H1 (cell line): Measurements from ENCODE around the gene RCC2. TPM values are rescaled to one million over a fixed set of nuclear protein-coding genes. Genes with fewer than 3 reads are reported as not detected.

Source experiments
- CTCF ChIA-PET: fragments of 300-600 bp; sonication (Branson Sonifier 250); formaldehyde crosslinking; loops from one replicate; lab custom pipeline; 2021; ENCODE audit not compliant: partially characterized antibody; lab: Charles Lee
- POLR2A ChIA-PET: fragments of 300-600 bp; sonication (Branson Sonifier 250); formaldehyde crosslinking; loops from one replicate; lab custom pipeline; 2021; ENCODE audit warnings: inconsistent platforms; ENCODE audit not compliant: partially characterized antibody; lab: Charles Lee
- DNase-seq, 2 experiments: peaks; one replicate each; pipeline versions ENCODE4 v3.0.0 to v3.0.0-alpha.2; 2010 to 2022; ENCODE audit warnings: low spot score in 2 of 2, low read depth in 1 of 2, mixed read lengths in 1 of 2
- FAIRE-seq: peaks from 2 replicates; lab custom pipeline; 2011; peaks lifted over from hg19 to GRCh38; lab: Jason Lieb, UNC
- H2AFZ ChIP-seq: 2 replicates; pipeline ENCODE4 v1.8.1; 2012; ENCODE audit warnings: low read length, inconsistent platforms
- H2AK5ac ChIP-seq: 2 replicates; pipeline ENCODE4 v1.6.1; 2013; ENCODE audit warnings: low read depth, low read length
- H2BK120ac ChIP-seq: replicated peaks from 2 replicates; pipeline ENCODE3; 2013; ENCODE audit warnings: low read depth, low read length, inconsistent platforms
- H2BK12ac ChIP-seq: 2 replicates; pipeline ENCODE4 v1.6.1; 2013; ENCODE audit warnings: low read depth, low read length
- H2BK15ac ChIP-seq: 2 replicates; pipeline ENCODE4 v1.6.1; 2013; ENCODE audit warnings: low read length
- H2BK20ac ChIP-seq: 2 replicates; pipeline ENCODE4 v1.6.1; 2013; ENCODE audit warnings: low read length
- H2BK5ac ChIP-seq: 2 replicates; pipeline ENCODE4 v1.6.1; 2013; ENCODE audit warnings: low read depth, low read length
- H3K14ac ChIP-seq: 2 replicates; pipeline ENCODE4 v1.6.1; 2013; ENCODE audit warnings: inconsistent platforms; ENCODE audit not compliant: insufficient read length
- H3K18ac ChIP-seq: 2 replicates; pipeline ENCODE4 v1.6.1; 2013; ENCODE audit warnings: low read length; ENCODE audit errors: extremely low read depth
- H3K23ac ChIP-seq: 2 replicates; pipeline ENCODE4 v1.6.1; 2013; ENCODE audit warnings: inconsistent platforms; ENCODE audit not compliant: insufficient read length
- H3K23me2 ChIP-seq: 2 replicates; pipeline ENCODE4 v1.6.1; 2013; ENCODE audit warnings: low read depth, low read length
- H3K27ac ChIP-seq: 2 replicates; pipeline ENCODE4 v1.6.1; 2011; ENCODE audit warnings: low read depth, low read length, inconsistent platforms
- H3K27me3 ChIP-seq, 4 experiments: replicated peaks in 1 of 4; 1 replicate in 1 of 4; 2 replicates in 3 of 4; pipeline versions ENCODE4 v1.6.1 to v1.8.1; 2011 to 2013; ENCODE audit warnings: low read length in 3 of 4, mild to moderate bottlenecking in 3 of 4, inconsistent platforms in 2 of 4, mixed read lengths in 2 of 4, moderate library complexity in 1 of 4; ENCODE audit not compliant: control insufficient read depth in 3 of 4, insufficient read depth in 3 of 4; ENCODE audit errors: extremely low read depth in 1 of 4
- H3K36me3 ChIP-seq, 4 experiments: 2 replicates each; pipeline versions ENCODE4 v1.6.1 to v1.8.1; 2011 to 2013; ENCODE audit warnings: mild to moderate bottlenecking in 4 of 4, low read length in 3 of 4, moderate library complexity in 2 of 4, control low read depth in 1 of 4, inconsistent platforms in 1 of 4; ENCODE audit not compliant: insufficient read depth in 4 of 4, control insufficient read depth in 2 of 4
- H3K4ac ChIP-seq: replicated peaks from 2 replicates; pipeline ENCODE3; 2013; ENCODE audit warnings: low read length, low read depth, mixed read lengths, inconsistent platforms; ENCODE audit not compliant: insufficient read length
- H3K4me1 ChIP-seq, 4 experiments: replicated peaks in 1 of 4; 1 replicate in 1 of 4; 2 replicates in 3 of 4; pipeline versions ENCODE4 v1.6.1 to v1.8.1; 2011 to 2013; ENCODE audit warnings: low read length in 3 of 4, inconsistent platforms in 2 of 4, mixed read lengths in 1 of 4; ENCODE audit not compliant: insufficient read depth in 4 of 4, control insufficient read depth in 3 of 4
- H3K4me2 ChIP-seq, 2 experiments: 2 replicates each; pipeline versions ENCODE4 v1.6.1 to v1.8.1; 2011 to 2013; ENCODE audit warnings: low read depth in 2 of 2, low read length in 2 of 2, control low read depth in 1 of 2, inconsistent platforms in 1 of 2, mild to moderate bottlenecking in 1 of 2; ENCODE audit not compliant: insufficient read depth in 1 of 2
- H3K4me3 ChIP-seq, 4 experiments: fragments of 200-600, 300-600 bp in 1 of 4; sonication (generic), shearing (Covaris generic), sonication (Bioruptor Twin) in 1 of 4; 2 replicates each; pipeline versions ENCODE4 v1.5.1 to v1.8.1; 2011 to 2016; ENCODE audit warnings: low read length in 4 of 4, low read depth in 3 of 4, control low read depth in 2 of 4, inconsistent platforms in 2 of 4, mild to moderate bottlenecking in 2 of 4, mixed read lengths in 1 of 4, moderate library complexity in 1 of 4; ENCODE audit not compliant: insufficient read depth in 2 of 4; ENCODE audit errors: extremely low read depth in 1 of 4
- H3K56ac ChIP-seq: replicated peaks from 2 replicates; pipeline ENCODE3; 2013; ENCODE audit warnings: low read depth, mild to moderate bottlenecking, mixed read lengths, low read length, inconsistent platforms; ENCODE audit not compliant: insufficient read length
- H3K79me1 ChIP-seq: 2 replicates; pipeline ENCODE4 v1.6.1; 2013; ENCODE audit warnings: low read depth, low read length, control low read depth
- H3K79me2 ChIP-seq, 2 experiments: 2 replicates each; pipeline versions ENCODE4 v1.6.1 to v1.8.1; 2012 to 2013; ENCODE audit warnings: low read length in 2 of 2, mild to moderate bottlenecking in 2 of 2, inconsistent platforms in 1 of 2; ENCODE audit not compliant: insufficient read depth in 2 of 2, control insufficient read depth in 1 of 2
- H3K9ac ChIP-seq, 4 experiments: replicated peaks in 1 of 4; 1 replicate in 1 of 4; 2 replicates in 3 of 4; pipeline versions ENCODE4 v1.6.1 to v1.8.1; 2011 to 2013; ENCODE audit warnings: low read depth in 3 of 4, low read length in 3 of 4, control low read depth in 2 of 4, mild to moderate bottlenecking in 2 of 4, moderate library complexity in 2 of 4, inconsistent platforms in 1 of 4; ENCODE audit errors: extremely low read depth in 1 of 4
- H3K9me3 ChIP-seq, 2 experiments: 2 replicates each; pipeline versions ENCODE4 v1.6.1 to v1.8.1; 2012 to 2013; ENCODE audit warnings: mild to moderate bottlenecking in 2 of 2, moderate library complexity in 2 of 2, control low read depth in 1 of 2, inconsistent platforms in 1 of 2, low read depth in 1 of 2, low read length in 1 of 2, mixed read lengths in 1 of 2; ENCODE audit not compliant: insufficient read depth in 2 of 2
- H4K20me1 ChIP-seq, 2 experiments: replicated peaks in 1 of 2; 2 replicates each; pipeline versions ENCODE3 to v1.8.1; 2011 to 2013; ENCODE audit warnings: inconsistent platforms in 2 of 2, low read length in 2 of 2, mild to moderate bottlenecking in 1 of 2; ENCODE audit not compliant: insufficient read depth in 2 of 2, control insufficient read depth in 1 of 2
- H4K5ac ChIP-seq: 2 replicates; pipeline ENCODE4 v1.6.1; 2013; ENCODE audit warnings: low read length, low read depth, mixed read lengths, inconsistent platforms; ENCODE audit not compliant: insufficient read length
- H4K8ac ChIP-seq: 2 replicates; pipeline ENCODE4 v1.8.0; 2013; ENCODE audit warnings: mild to moderate bottlenecking, moderate library complexity, low read length, inconsistent platforms; ENCODE audit not compliant: insufficient read depth; ENCODE audit errors: extremely low read depth
- H4K91ac ChIP-seq: replicated peaks from 2 replicates; pipeline ENCODE3; 2013; ENCODE audit warnings: low read length, mixed read lengths, inconsistent platforms; ENCODE audit not compliant: insufficient read length
- CHD1 ChIP-seq: IDR thresholded peaks from 2 replicates; pipeline ENCODE4 v1.6.1; 2012; ENCODE audit warnings: low read depth, low read length, improper control_type of control experiment
- CTBP2 ChIP-seq: IDR thresholded peaks from 2 replicates; pipeline ENCODE4 v1.7.0; 2011; ENCODE audit warnings: borderline replicate concordance, mild to moderate bottlenecking, moderate library complexity, mixed read lengths, low read length; ENCODE audit not compliant: insufficient read depth, insufficient read length
- whole genome bisulfite sequencing, 2 experiments: shearing (Covaris generic) in 1 of 2; methylation state at CpG; one replicate each; pipeline versions ENCODE4 v1.1.6 to v1.1.7; 2013 to 2015; ENCODE audit warnings: low lambda C conversion rate in 2 of 2, mixed read lengths in 2 of 2, inconsistent platforms in 1 of 2, low coverage in 1 of 2, missing lambda C conversion rate in 1 of 2; ENCODE audit not compliant: insufficient replicate concordance in 2 of 2, insufficient coverage in 1 of 2, insufficient read length in 1 of 2; ENCODE audit errors: extremely low coverage in 1 of 2, missing lambda C conversion rate in 1 of 2; 5-methylcytosine and 5-hydroxymethylcytosine counted together
- polyA plus RNA-seq, 7 experiments: library from polyadenylated mRNA; depleted of rRNA in 3 of 7; stranded (reverse) in 5 of 7; unstranded in 2 of 7; fragments of >200 nt in 5 of 7; fragments of 200-250 nt in 2 of 7; gene quantifications; 1 replicate in 5 of 7; 2 replicates in 1 of 7; 4 replicates in 1 of 7; pipeline versions ENCODE4 v1.2.1 to v1.2.3, GENCODE V29; 2011 to 2013; ENCODE audit warnings: missing spikeins in 2 of 7, mixed read lengths in 2 of 7
- total RNA-seq: library from RNA; stranded (reverse); fragmentation: NEBNext Ultra II Directional; extraction: Animal tissue kit (Norgen Biotek cat#: 25700); gene quantifications from 2 replicates; pipeline ENCODE4 v1.2.1, GENCODE V29; 2021

RCC2 gene
- total and polyA plus RNA-seq, 2 of the 8 experiments (the other 6 are each of a cell fraction or from before 2014, with no cell fraction given) = 229 to 455 TPM

DNA sequence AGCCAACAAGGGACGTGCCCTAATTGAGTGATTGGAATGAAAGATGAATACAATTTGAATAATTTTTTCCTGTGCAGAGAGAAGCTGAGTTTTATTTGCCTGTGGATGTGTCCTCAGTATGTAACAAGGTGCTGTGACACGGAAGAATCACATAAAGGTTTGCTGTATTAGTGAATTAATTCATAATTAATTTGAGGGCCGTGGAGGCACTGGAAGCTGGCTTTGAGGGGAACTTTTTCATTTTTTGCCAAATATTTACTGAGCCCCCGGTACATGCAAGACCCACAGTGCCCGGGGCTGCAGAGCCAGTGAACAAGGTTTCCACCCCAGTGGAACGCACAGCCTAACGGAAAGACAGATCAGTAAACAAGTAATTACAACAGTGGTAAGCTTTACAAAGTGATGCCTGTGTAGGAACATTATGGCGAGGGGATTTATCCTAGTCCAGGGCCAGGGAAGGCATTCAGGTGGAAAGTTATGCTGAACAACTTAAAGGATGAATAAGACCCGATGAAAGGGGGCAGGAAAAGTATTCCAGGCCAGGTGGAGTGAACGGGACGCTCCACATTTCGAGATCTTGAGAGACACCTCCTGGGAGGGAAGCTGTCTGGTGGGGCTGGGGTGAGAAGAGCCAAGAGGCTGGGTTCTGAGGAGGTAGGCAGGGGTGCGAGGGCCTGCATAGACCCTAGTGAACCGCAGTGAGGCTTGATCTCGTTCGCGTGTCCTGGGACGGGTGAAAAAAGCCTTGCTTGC, 773 bp upstream of the RCC2 start:
- Histone ChIP-seq H3K4me3 (peak overlapping the region; percentile 38 to 89 (median 78)), H3K4me2 (peak overlapping the region; percentile 86 to 93), H4K8ac (no peak overlapping the region), H2AFZ (0 out of 2 replicates have a peak overlapping the region, but pooled peaks have one; percentile 72), H3K36me3 (peaks cover 0 to 29% (median 5%) of the 10 kb centered on the region in 4 experiments; a peak in 4 of 8 replicates), H2BK5ac (peak overlapping the region; percentile 81; the same call in 1 of the 2 replicates), H4K20me1 (peaks cover 0 to 9% of the 10 kb centered on the region in 2 experiments), H4K5ac (no peak overlapping the region), H2BK20ac (peak overlapping the region; percentile 82), H2BK120ac (peak overlapping the region; percentile 48), H3K4ac (peak overlapping the region; percentile 8), H3K23ac (no peak overlapping the region), H4K91ac (peak overlapping the region; percentile 50), H2AK5ac (peak overlapping the region; percentile 78), H3K9ac (peak overlapping the region in 3 of 4 experiments; percentile 57 to 84 (median 73); a peak in 5 of 7 replicates), H3K18ac (peak overlapping the region; percentile 93), H3K27ac (no peak overlapping the region), H3K4me1 (peaks cover 16 to 33% (median 30%) of the 10 kb centered on the region in 4 experiments), H3K27me3 (peaks cover 0 to 6% (median 4%) of the 10 kb centered on the region in 4 experiments; a peak in 4 of 7 replicates), H2BK15ac (peak overlapping the region; percentile 83), H3K79me2 (peaks cover 15 to 41% of the 10 kb centered on the region in 2 experiments), H3K79me1 (peaks cover 6% of the 10 kb centered on the region), H3K23me2 (peaks cover 18% of the 10 kb centered on the region), H2BK12ac (peak overlapping the region; percentile 91), H3K14ac (no peak overlapping the region), H3K9me3 (no peaks in the 10 kb centered on the region), H3K56ac (peak overlapping the region; percentile 89)
- WGBS, 2 experiments = 25% methylated on average over 18 of the region's 18 CpGs; no CpG with 5 or more reads in 1 of the 2 experiments
- POLR2A ChIA-PET = interaction anchor here (0.7 to 12.4 kb wide), 13 partner anchors 8 to 244 kb away, joined by 3 to 155 read pairs (median 10); no protein-coding TSS in a partner anchor
- FAIRE-seq (no peak), DNase-seq (no peak)
- CTCF ChIA-PET = interaction anchor here (0.7 to 4.9 kb wide), 22 partner anchors 11 to 454 kb away, joined by 3 to 34 read pairs (median 5); no protein-coding TSS in a partner anchor
- TF ChIP-seq CHD1 = no peak
- TF ChIP-seq CTBP2 = no peak
